Right atrium auricular region (tissue), 2 donors: ENCODE measurements around the gene CCSER2. TPM values are rescaled to one million over a fixed set of nuclear protein-coding genes. Genes with fewer than 3 reads are reported as not detected.

Experiments used
- DNase-seq: peaks from one replicate; pipeline ENCODE4 v3.0.0-alpha.2; 2019; ENCODE audit warnings: low spot score
- H3K27ac ChIP-seq, 2 donors: fragments of 200-600 bp; sonication (generic); 1 replicate in 1 of 2; 2 replicates in 1 of 2; pipeline ENCODE4 v1.5.1; 2016 to 2019
- H3K27me3 ChIP-seq, 2 donors: fragments of 200-600 bp; sonication (generic); one replicate each; pipeline versions ENCODE4 v1.5.1 to v1.6.0; 2017 to 2019
- H3K36me3 ChIP-seq: fragments of 200-600 bp; sonication (generic); one replicate; pipeline ENCODE4 v1.5.1; 2016
- H3K4me1 ChIP-seq, 2 donors: fragments of 200-600 bp; sonication (generic); one replicate each; pipeline versions ENCODE4 v1.5.1 to v1.6.0; 2017 to 2019
- H3K4me3 ChIP-seq, 2 donors: fragments of 200-600 bp; sonication (generic); 1 replicate in 1 of 2; 2 replicates in 1 of 2; pipeline ENCODE4 v1.5.1; 2017 to 2019; ENCODE audit warnings: mild to moderate bottlenecking in 1 of 2, moderate library complexity in 1 of 2
- H3K9me3 ChIP-seq, 2 donors: fragments of 200-600 bp; sonication (generic); one replicate each; pipeline ENCODE4 v1.5.1; 2019
- CTCF ChIP-seq, 2 donors: fragments of 200-600 bp; sonication (generic); IDR thresholded peaks; one replicate each; pipeline ENCODE4 v1.5.1; 2019; ENCODE audit warnings: antibody characterized with exemption in 2 of 2
- total RNA-seq, 2 donors: library from RNA; depleted of rRNA; stranded (reverse); fragments of >200 nt; gene quantifications; one replicate each; pipeline ENCODE4 v1.1.0, GENCODE V29; 2016

Gene CCSER2
- total RNA-seq, 2 donors from 2014 or later = 77.1 to 91.6 TPM

DNA sequence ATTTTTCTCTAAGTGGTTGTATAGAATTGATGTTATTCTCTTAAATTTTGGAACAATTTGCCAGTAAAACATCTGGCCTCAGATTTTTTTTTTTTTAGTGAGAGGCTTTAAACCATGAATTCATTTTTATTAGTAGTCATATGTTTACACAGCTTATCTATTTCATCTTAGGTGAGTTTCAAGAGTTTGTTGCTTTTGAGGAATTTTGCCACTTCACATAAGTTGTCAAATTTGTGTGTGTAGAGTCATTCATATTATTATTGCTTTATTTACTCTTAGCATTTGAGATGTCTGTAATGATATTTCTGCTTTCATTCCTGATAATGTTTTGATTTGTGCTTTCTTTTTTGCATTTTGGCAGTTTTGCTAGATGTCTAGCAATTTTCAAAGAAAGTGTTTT lies 132.1 kb downstream of the CCSER2 start:
- Histone ChIP-seq H3K4me3 (no peak overlapping the region), H3K27ac (no peak overlapping the region), H3K4me1 (peaks cover 0 to 7% of the 10 kb centered on the region in 2 donors), H3K36me3 (peaks cover 12% of the 10 kb centered on the region), H3K9me3 (no peaks in the 10 kb centered on the region), H3K27me3 (no peaks in the 10 kb centered on the region)
- no peak for TF ChIP-seq CTCF (IDR thresholded peaks at IDR 0.05)
- DNase-seq = no peak

- Histone ChIP-seq H3K27me3 (no peaks in the 10 kb centered on the region), H3K36me3 (peaks cover 16% of the 10 kb centered on the region), H3K4me3 (no peak overlapping the region), H3K4me1 (no peaks in the 10 kb centered on the region), H3K9me3 (no peaks in the 10 kb centered on the region), H3K27ac (no peak overlapping the region)
- TF ChIP-seq CTCF (IDR thresholded peaks at IDR 0.05) = no peak
- no peak for DNase-seq
These were observed 141.1 kb downstream of the CCSER2 start for GRCh38 chr10:84469470-84469869.

DNA sequence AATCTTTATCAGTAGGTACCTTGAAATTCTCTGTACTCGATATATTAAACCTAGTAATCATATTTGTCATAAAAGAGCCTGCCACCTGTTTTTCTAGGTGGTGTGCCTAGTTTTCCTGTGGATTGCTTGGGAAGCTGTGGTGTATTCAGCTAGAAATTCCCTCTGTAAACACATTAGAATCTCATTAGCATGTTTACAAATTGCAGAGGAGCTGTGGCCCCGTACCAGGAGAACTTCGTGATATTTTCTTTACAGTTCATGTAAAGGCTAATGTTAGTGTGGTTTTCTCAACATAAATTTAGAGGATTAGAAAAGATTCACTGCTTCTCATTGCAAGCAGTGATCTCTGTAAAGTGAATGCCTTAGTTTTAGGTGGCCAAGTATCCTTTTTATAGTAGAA lies 144.7 kb downstream of the CCSER2 start:
- H3K27ac ChIP-seq = no peak overlapping the region
- no peaks in the 10 kb centered on the region for H3K4me1 ChIP-seq
- DNase-seq = no peak
- no peaks in the 10 kb centered on the region for H3K9me3 ChIP-seq
- TF ChIP-seq CTCF (IDR thresholded peaks at IDR 0.05) = no peak
- H3K36me3 ChIP-seq = peaks cover 7% of the 10 kb centered on the region
- H3K4me3 ChIP-seq = no peak overlapping the region
- H3K27me3 ChIP-seq = no peaks in the 10 kb centered on the region

DNA sequence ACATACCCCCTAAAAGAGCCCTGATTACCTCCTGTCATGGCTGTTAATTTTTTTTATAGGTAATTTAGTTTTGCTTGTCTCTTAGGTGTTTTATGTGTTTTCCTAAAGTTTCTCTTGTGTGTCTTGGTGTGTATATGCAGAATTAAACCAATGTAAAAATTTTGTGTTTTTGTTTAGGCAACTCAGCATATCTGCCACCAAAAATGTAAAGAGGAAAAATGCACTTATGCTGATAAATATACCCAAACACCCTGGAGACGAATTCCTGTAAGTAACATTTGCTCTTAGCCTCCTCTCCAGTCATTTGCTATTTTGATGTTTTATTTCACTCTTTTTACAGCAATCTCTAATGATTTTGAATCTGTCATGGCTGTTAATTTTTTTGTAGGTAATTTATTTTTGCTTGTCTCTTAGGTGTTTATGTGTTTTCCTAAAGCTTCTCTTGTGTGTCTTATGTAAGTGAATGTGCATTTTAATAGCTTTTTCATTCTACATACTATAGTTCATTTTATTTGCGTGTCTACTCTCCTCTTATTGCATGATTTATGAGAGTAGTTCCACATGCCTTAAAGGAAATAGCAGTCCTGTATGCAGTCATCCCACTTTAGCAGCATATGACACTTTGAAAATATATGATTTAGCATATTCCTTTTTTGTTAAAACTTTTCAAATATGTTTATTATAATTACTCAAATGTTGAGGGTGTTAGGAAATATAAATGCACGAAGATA lies 149.2 kb downstream of the CCSER2 start:
- Histone ChIP-seq H3K4me1 (no peaks in the 10 kb centered on the region), H3K9me3 (no peaks in the 10 kb centered on the region), H3K27me3 (no peaks in the 10 kb centered on the region), H3K4me3 (no peak overlapping the region), H3K27ac (no peak overlapping the region), H3K36me3 (peaks cover 7% of the 10 kb centered on the region)
- no peak for DNase-seq
- TF ChIP-seq CTCF (IDR thresholded peaks at IDR 0.05) = no peak

GRCh38 chr10:84478151-84478550 lies 149.8 kb downstream of the CCSER2 start:
- Histone ChIP-seq H3K27ac (no peak overlapping the region), H3K4me1 (no peaks in the 10 kb centered on the region), H3K4me3 (no peak overlapping the region), H3K36me3 (peaks cover 7% of the 10 kb centered on the region), H3K27me3 (no peaks in the 10 kb centered on the region), H3K9me3 (no peaks in the 10 kb centered on the region)
- DNase-seq = no peak
- no peak for TF ChIP-seq CTCF (IDR thresholded peaks at IDR 0.05)

- no peak overlapping the region for H3K27ac ChIP-seq
- DNase-seq = no peak
- peaks cover 7% of the 10 kb centered on the region for H3K36me3 ChIP-seq
- H3K4me3 ChIP-seq = no peak overlapping the region
- no peak for TF ChIP-seq CTCF (IDR thresholded peaks at IDR 0.05)
- H3K9me3 ChIP-seq = no peaks in the 10 kb centered on the region
- no peaks in the 10 kb centered on the region for H3K27me3 ChIP-seq
- H3K4me1 ChIP-seq = no peaks in the 10 kb centered on the region
These were observed 150.3 kb downstream of the CCSER2 start for GRCh38 chr10:84478679-84479078.
